Hepatic stellate cell (primary cell): Measurements from ENCODE around the gene SORCS2.
"Not testable (repeated sequence)": the region's sequence is repeated elsewhere in the genome, so short reads cannot be mapped to it uniquely, and the experiment has no call there.

Source experiments
- DNase-seq: peaks from one replicate; pipeline ENCODE4 v3.0.0; 2011; ENCODE audit warnings: low spot score

SORCS2 gene

DNA sequence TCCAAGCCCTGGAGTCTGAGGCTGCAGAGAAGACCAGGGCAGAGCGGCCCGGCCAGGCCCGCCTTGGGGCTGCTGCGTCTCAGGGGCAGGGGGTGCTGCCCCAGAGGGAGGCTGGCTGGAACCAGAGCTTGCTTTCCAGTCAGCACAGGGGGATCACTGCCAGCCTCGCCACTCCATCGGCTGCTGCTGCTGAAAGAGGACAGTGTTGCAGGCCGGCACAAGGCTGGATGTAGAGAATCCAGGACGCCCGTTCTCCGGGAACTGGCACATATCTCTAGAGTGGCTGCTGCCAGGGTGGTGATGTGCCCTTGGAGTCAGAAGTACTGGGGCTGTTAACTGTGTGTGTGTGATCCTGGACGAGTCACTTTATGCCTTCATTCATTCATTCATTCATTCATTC is 31.9 kb upstream of the SORCS2 start:
- no peak for DNase-seq

DNA sequence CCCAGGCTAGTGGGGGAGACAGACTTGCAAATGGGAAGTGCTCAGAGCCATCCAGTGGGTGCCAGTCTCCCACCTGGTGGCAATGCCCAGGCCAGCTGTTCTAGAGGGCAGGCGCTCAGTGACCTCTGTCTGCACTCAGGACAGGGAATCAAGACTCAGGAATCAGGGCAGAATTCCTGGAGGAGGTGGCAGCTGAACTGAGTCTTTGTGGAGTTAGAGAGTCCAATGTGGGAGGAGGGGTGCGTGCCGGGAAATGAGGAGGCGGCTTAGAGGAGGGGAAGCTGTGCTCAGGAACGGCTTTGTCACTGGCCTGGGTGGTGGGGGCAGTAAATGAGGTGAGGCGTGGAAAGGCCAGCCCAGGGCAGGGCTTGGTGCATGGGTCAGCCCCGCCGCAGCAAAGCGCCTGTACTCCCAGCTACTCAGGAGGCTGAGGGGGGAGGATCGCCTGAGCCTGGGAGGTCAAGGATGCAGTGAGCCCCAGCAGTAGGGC is 31.3 kb upstream of the SORCS2 start:
- no peak for DNase-seq

DNA sequence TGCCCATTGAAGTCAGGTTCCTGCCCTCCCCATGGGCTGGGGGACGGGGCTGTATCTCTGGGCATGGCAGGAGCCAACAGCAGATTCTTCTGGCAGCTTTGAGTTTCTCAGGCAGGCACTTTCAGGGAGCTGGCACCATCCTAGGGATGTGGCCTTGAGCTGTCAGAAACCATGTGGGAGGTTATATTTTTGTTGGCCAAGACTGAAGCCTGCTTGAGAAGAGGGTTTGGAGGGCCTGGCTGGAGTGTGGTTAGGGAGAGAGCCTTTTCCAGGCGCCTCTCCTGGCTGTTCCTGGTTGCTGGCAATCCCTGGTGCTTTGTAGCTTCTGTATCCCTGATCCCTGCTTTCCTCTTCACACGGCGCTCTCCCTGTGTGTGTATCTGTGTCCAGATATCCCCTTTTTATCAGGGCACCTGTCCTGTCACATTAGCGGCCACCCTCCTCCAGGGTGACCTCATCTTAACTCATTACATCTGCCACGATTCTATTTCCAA is 30.6 kb upstream of the SORCS2 start:
- DNase-seq, result no peak

DNA sequence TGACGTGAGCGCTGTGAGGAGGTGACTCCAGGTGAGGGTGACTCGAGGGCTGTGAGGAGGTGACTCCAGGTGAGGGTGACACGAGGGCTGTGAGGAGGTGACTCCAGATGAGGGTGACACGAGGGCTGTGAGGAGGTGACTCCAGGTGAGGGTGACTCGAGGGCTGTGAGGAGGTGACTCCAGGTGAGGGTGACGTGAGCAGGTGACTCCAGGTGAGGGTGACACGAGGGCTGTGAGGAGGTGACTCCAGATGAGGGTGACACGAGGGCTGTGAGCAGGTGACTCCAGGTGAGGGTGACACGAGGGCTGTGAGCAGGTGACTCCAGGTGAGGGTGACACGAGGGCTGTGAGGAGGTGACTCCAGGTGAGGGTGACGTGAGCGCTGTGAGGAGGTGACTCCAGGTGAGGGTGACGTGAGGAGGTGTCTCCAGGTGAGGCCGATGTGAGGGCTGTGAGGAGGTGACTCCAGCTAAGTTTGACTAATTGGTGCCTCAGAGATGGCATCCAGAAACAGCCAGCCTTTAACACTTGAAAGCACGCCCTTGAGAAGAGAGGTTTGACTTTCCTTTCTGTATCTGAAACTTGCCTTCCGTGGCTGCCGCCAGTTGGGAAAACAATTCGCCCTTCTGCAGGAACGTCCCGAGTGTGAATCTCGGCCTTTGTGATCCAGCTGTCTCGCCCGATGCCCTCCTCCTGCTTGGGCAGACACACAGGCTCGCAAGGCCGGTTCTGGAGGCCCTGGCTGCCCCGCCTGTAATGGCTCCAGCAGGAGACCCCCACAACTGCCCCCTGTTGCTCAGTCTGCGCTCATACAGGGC is 27.1 kb upstream of the SORCS2 start:
- not testable (repeated sequence) for DNase-seq

DNA sequence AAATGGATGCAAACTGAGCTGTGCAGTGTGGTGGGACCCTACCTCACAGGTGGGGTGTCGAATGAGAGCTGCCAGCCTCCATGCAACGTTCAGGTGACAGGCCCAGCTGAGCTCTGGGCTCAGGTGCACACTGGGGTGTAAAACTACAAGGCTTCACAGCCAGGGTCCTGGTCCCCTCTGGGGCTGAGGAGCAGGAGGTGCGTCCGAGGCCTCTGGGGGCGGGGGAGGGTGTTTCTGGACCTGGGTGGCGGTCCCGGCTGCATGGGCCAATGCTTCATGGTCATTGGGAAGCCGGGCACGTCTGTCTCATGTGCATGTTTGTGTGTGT is 26.5 kb upstream of the SORCS2 start:
- no peak for DNase-seq

DNA sequence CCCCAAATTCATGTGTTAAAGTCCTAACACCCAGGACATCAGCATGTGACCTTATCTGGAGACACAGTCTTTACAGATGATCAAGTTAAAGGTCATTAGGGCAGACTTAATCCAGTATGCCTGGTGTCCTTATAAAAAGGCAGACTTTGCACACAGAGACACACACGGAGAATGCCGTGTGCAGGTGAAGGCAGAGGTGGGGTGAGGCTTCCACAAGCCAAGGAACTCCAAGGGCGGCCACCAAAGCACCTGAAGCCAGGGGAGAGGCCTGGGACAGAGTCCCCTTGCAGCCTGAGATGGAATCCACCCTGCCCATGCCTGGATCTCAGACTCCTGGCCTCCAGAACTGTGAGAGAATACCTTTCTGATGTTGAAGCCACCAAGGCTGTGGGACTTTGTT is 26.1 kb upstream of the SORCS2 start:
- no peak for DNase-seq

DNA sequence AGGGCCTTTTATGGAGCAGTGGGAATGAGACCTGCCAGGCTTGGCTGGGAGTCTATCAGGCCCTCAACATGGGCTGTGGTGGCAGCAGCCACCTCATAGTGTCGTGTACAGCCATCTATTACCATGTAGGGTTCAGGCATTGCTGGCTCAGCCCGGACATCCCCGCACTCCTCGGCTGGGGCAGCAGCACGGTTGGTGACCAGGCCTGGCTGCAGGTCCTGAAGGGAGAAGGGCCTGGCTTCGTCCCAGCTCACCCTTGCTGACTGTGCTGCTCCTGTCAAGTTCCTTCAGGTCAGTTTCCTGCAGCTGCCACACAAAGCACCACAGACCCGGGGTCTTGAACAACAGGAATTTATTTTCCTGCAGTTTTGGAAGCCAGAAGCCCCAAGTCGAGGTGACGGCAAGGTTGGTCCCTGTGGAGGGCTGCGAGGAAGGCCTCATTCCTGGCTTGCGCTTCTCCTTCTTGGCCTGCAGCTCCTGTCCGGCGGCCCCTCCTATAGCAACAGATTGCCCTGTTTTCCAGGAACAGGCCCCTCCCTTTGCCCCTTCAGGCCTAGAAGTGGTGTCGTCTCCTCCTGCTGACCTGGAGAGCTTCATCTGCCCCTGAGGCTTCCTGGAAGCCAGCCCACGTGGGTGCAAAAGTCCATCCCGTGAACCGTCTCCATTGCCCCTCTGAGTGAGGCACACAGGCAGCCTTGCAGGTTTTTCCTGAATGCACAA is 25.2 kb upstream of the SORCS2 start:
- no peak for DNase-seq

DNA sequence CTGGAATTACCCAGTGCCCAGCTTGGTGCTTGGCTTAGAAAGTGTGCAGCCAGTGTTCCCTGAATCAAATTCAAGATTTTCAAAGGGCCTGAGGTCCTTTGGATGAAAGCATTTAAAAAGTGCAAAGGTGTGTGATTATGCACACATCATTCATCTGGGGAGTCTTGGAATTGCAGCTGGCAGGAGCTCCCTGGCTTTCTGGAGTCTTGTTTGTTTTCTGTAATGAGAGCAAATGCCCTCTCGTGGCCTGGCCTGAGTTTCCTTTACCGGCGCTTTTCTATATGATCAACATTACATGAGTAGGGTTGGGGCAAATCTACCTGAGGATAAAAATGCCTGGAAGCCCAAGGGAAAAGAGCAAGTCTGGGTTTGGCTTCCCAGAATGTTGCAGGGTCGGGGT is 24.6 kb upstream of the SORCS2 start:
- no peak for DNase-seq

DNA sequence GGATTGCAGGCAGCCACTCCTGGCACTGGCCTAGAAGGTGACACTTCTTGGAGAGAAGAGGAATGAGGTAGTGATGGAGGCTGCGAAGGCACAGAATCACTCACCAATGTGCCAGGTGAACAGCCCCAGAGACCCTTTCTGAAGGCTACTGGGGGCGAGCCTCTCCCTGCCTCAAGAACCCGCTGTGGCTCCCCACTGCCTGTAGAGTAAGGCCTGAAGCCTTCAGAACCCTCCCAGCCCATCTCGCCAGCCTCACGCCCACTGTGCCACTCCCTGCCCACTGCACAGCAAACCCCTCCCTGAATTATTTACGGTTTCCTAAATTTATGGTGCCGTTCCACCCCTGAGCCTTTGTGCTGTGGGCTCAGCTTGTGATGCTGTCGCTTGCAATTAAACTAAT is 24.2 kb upstream of the SORCS2 start:
- no peak for DNase-seq

DNA sequence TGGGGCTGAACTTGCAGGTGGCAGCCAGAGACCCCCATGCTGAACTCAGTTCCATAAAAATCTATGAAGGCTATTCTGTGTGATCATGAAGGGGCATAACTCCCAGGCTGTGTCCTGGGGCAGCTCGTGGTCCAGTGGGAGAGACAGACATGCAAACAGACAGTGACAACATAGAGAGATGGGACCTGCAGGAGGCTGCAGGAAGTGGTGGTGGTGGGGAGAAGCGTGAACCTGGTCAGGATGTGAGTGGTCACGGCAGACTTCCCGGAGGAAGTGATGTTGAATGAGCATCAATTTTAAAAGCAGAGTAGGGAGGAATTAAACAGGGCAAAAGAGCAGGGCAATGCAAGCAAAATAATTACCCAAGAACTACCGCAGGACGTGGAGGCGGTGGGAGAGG is 23.2 kb upstream of the SORCS2 start:
- no peak for DNase-seq

DNA sequence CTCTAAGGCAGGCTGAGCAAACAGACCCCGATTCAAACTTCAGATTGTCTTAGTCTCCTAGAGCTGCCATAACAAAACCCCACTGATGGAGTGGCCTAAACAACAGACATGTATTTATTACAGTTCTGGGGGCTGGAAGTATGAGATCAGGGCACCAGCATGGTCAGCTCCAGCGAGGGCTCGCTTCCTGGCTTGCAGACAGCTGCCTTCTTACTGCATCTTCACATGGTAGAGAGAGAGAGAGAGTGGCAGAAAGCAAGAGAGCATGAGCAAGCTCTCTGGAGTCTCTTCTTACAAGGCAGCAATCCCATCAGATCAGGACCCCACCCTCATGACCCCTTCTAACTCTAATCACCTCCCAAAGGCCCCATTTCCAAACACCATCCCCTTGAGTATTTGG is 22.3 kb upstream of the SORCS2 start:
- DNase-seq, result no peak

DNA sequence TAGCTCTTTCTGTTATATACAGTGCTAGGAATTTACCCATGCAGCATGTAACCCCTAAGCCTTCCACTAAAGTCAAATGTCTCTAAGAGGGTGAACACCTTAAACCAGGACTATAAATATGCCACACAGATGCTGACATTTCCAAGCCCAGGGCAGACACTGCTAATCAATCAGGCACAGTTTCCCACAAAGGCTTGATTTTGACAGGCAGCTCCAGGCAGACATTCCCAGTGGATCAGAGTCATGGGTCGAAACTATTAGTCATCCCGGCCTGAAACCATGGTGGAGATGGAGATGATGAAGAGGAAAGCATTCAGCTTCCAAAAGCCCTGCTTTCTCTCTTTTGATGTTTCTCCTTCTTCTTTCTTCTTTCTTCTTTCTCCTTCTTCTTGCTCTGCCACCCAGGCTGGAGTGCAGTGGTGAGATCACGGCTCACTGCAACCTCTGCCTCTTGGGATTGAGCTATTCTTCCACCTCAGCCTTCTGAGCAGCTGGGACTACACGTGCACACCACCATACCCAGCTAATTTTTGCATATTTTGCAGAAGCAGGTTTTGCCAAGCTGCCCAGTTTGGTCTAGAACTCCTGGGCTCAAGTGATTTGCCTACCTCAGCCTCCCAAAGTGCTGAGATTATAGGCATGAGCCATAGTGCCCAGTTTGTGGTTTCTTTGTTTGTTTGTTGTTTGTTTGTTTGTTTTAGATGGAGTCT is 21.0 kb upstream of the SORCS2 start:
- DNase-seq, result no peak

DNA sequence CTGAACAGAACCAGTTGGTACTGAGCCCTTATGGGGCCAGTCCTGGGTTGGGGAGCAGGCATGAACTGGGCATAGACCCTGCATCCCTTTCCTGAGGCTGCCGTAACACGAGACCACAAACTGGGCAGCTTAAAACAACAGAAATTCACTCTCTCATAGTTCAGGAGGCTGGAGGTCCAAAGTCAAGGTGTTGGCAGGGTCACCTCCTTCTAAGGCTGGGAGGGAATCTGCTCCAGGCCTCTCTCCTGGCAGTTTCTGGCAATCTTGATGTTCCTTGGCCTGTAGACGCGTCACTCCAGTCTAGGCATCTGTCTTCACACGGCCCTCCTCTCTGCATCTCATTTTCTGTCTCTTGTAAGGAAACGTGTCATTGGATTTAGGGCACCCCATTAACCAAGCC is 19.8 kb upstream of the SORCS2 start:
- DNase-seq, result no peak

DNA sequence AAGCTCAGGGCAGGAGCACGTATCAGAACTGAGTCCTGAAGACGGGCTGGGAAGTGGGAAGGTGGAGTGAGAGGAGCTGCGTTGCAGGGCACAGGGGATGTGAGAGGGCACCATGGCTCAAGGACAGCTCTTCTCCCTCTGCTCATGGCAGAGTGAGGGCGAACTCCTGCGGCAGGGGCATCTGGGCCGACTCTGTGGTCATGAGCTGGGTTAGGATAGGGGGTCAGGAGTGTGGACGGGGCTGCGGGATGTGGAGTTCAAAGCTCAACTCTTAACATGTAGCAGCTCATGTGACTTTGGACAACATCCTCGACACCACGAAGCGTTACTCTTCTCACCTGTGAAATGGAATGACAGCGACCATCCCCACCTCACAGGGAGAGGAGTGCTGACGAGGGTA is 19.4 kb upstream of the SORCS2 start:
- no peak for DNase-seq

DNA sequence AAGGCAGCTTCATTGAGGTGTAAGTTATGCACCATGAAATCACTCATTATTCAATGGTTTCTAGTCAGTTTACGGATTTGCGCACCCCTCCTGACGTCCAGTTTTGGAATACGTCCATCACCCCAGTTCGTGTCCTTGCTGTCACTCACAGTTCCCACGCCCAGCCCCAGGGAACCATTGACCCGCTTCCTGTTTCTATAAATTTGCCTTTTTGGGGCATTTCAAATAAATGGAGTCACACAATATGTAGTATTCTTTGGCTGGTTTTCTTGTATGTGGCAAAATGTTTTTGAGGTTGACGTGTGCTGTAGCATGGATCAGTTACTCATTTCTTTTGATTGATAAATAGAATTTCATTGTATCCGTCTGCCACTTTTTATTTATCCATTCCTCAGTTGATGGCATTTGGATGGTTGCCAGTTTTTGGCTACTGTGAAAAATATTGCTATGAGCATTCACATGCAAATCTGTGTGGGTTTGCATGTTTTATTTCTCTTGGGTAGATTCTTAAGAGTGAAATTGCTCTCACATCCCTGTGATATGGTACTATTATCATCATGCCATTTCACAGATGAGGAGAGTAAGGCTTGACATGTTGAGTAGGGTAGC is 18.4 kb upstream of the SORCS2 start:
- no peak for DNase-seq

DNA sequence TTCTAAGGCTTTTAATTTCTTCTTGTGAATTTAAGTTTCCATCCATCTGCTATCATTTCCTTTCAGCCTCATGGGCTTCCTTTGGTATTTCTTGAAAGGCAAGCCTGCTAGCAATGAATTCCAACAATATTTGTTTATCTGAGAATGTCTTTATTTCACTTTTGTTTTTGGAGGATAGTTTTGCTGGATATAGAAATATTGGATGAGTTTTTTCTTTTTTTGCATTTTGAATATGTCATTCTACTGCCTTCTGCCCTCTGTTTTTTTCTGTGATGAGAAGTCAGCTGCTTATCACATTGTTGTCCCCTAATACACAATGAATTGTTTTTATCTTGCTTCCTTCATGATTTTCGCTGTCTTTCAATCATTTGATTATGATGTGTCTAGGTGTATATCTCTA is 13.2 kb upstream of the SORCS2 start:
- no peak for DNase-seq

DNA sequence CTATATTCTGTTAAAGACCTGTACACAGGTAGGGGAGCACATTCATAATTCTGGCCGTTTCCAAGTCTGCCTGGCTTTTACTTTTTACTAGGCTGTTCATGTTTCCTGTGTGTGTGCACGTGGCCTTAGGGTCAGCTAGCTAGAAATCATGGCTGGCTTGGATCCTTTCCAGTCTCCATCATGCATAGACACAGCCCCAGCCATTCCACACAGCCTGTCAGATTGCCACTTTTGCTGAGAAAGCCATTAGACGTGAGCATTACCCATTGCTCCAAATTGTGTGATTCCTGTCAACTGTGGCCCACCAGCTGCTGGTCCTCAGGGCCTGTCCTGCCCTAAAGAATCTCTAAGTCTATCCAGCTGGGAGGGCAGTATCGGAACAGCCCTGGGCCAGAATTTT is 11.4 kb upstream of the SORCS2 start:
- no peak for DNase-seq

DNA sequence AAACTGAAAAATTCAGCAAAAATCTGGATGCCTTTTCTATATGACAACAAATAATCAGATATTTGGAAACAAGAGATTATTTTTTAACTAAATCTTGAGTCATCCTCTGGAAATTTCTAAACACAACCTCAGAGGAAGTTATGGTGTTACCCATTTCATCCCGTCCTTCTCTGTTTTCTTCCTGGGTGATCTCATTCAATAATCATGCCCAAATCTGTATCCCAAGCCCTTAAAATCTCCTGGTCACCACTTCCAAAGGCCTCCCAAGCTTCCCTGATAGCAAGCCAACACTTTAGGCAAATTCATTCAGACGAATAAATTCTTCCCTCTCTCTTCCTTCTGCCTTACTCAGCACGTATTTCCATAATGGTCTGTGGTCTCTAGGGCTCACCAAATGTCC is 9.7 kb upstream of the SORCS2 start:
- no peak for DNase-seq

DNA sequence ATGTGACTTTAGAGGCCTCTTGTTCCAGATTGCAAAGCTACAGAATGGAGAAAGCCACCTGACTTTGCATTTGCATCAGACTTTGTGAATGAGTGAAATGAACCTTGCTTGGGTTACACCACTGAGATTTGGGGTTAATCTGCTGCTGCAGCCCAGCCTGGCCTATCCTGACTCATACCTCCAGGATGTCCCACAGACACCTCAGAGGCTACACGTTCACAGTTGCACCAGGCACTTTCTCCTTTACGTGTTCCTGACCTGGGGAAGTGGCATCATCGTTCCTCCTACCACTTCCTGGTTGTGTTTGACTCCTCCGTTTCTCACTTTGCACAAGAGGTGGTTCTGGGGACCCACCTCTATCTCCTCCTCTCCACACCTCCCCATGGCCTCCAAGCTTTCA is 9.2 kb upstream of the SORCS2 start:
- no peak for DNase-seq

DNA sequence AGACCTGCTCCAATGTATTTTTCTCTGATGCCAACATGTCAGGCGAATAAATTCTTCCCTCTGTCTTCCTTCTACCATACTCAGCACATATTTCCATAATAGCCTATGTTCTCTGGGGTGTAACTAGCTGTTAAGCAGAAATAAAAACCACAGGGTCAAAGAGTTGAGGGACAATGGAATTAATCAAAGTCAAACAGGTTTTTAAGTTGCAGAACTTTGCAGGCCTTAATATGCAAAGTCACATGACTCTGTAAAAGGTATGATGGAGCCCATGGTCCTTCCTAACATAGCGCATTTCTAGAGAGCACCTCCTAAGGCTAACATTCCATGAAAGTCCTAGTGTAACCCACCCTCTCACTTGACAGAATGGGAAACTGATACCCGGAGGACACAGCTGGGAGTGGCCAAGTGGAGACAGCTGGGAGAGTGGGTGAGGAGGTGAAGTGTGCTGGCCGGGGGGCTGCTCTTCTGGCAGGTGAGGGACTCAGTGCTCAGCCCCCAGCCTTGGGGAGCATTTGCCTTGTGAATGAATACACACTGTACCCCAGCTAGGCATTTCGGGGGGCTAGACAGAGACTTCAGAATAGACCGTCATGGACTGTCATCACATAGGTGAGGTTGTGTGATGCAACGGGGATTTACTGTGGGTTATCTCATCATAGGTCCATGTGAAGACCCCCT is 8.4 kb upstream of the SORCS2 start:
- DNase-seq, result no peak

DNA sequence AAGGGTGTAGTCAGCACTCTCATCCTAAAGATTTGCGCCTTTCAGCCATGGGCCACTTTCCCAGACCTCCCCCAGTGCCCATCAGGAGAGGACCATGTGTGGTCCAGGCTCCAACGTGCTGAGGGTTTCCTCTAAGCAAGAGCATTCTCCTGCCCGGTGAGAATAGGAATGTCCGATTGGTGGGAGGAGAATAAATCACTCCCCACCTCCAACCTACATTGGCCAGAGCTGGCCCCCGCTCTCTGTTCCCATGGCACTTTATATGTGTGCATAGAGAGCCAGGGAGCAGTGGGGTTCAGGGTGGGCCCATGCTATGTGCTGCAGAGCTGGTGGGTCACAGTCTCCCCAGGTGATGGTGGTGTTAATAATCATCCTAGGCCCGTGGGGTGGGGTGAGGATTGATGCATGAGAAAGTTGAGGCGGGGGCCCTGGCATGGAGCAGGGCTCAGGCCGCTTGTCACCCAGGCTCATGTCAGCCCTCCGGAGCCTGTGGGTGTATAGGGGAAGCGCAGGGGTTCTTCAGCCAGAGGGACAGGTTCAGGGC is 6.8 kb upstream of the SORCS2 start:
- no peak for DNase-seq

DNA sequence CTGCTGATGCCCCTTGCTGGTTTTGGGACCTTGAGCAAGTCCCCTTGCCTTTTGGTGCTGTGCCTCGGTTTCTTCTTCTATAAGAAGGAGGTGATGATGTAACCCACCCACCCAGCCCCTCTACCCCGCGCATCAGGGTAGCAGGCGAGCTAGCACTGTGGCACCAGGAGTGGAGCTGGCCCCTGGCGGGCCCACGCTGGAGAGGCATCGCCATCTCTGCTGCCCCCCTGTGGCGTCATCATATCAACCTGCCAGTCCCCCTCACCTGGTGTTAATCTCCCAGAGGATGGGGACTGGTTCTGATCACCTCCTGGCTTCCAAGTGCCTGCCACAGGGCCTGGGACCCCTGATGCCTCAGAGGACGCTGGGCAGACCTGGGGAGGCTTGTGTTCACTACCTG is 6.3 kb upstream of the SORCS2 start:
- DNase-seq, result no peak
